NB4 (cell line): Measurements from ENCODE around the gene HOXB7.

Source experiments
- DNase-seq: peaks from one replicate; pipeline ENCODE4 v3.0.0; 2010; ENCODE audit warnings: low read depth
- H3K4me3 ChIP-seq: one replicate; pipeline ENCODE4 v1.5.1; 2011; ENCODE audit warnings: mild to moderate bottlenecking, low read depth, low read length, moderate library complexity
- MYC ChIP-seq: IDR thresholded peaks from 2 replicates; pipeline ENCODE4 v1.6.1; 2011; ENCODE audit warnings: low read depth, low read length
- POLR2A ChIP-seq: IDR thresholded peaks from 2 replicates; pipeline ENCODE4 v1.6.1; 2011; ENCODE audit warnings: mild to moderate bottlenecking; ENCODE audit not compliant: insufficient read length; ENCODE audit errors: extremely low read depth
- TF ChIP-seq, protein P1 (sequence below): IDR thresholded peaks from 2 replicates; pipeline ENCODE4 v1.6.1; 2011; ENCODE audit warnings: low read depth, low read length
- TF ChIP-seq, protein P2 (sequence below): IDR thresholded peaks from one replicate; pipeline ENCODE4 v1.5.1; 2012; ENCODE audit warnings: low read depth, low read length

The HOXB7 gene

DNA sequence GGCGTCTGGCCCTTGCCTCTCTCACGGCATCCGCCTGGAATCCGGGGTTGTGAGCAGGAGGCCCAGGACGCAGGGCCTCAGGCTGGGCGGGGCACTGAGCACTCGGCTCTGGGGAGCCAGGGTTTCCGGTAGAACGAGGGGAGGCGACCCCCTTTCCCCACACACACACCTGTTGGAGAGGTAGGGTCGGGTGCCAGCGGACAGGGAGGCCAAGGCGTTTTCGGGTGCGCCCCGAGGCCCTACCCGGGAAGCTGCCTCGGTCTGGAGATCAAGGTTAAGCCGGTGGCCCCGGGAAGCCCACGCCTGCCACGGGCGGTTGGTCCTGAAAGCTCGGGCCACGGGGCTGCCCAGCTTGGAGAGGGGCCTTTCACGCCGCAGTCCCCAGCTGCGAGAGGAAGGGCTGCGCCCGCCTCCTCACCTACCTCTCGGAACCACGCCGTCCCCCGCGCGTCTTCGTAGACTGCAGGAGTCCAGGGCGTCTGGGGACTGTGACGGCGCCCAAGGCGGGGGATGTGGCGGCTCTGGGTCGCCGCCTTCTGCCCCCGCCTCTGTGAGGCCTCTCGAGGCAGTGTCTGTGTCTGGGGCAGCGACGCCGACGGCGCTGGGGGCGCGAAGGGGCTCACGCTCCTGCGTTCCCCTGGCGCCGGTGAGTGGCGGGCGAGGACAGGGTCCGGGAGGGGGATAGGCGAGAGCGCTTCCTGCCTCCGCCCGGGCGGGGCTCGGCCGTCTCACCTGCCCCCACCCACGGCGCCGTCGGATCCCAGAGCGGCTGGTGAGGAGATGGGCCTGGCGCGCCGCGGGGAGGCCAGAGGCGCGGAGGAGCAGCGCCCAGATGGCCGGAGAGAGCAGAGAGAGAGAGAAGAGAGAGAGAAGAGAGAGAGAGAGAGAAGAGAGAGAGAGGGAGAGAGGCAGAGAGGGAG, 35.6 kb upstream of the HOXB7 start:
- DNase-seq = peak; percentile 21
- H3K4me3 ChIP-seq = no peak overlapping the region
- TF ChIP-seq MYC = no peak
- TF ChIP-seq, protein P1, sequence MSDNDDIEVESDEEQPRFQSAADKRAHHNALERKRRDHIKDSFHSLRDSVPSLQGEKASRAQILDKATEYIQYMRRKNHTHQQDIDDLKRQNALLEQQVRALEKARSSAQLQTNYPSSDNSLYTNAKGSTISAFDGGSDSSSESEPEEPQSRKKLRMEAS = no peak
- TF ChIP-seq, protein P2, sequence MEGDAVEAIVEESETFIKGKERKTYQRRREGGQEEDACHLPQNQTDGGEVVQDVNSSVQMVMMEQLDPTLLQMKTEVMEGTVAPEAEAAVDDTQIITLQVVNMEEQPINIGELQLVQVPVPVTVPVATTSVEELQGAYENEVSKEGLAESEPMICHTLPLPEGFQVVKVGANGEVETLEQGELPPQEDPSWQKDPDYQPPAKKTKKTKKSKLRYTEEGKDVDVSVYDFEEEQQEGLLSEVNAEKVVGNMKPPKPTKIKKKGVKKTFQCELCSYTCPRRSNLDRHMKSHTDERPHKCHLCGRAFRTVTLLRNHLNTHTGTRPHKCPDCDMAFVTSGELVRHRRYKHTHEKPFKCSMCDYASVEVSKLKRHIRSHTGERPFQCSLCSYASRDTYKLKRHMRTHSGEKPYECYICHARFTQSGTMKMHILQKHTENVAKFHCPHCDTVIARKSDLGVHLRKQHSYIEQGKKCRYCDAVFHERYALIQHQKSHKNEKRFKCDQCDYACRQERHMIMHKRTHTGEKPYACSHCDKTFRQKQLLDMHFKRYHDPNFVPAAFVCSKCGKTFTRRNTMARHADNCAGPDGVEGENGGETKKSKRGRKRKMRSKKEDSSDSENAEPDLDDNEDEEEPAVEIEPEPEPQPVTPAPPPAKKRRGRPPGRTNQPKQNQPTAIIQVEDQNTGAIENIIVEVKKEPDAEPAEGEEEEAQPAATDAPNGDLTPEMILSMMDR = no peak
- no peak for TF ChIP-seq POLR2A

DNA sequence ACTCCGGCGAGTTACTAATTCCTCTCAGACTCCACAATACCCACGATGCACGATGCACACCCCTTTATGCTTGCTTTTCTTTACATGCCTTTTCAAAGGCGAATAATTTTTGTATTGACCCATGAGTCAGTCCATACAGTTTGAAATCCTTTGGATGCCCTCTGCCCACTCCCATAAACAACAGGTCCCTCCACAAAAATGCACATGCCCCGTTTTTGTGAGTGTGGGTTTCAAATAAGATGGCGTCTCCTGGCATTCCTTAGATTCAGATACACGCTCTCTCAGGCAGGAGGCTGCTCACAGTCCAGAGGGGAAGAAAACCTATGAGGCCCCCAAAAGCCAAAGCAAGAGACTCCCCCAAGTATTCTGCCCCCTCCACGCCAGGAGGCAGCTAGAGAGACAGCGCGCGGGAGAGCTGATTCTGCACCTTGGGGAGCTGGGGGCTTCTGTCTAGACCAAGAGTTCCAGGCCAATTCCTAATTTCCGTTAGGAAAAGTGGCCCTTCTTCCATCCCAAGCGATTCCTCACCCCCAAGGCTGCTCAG, 34.9 kb upstream of the HOXB7 start:
- TF ChIP-seq, protein P2 = no peak
- TF ChIP-seq MYC (no peak), POLR2A (no peak)
- TF ChIP-seq, protein P1 = no peak
- DNase-seq = no peak
- no peak overlapping the region for H3K4me3 ChIP-seq

DNA sequence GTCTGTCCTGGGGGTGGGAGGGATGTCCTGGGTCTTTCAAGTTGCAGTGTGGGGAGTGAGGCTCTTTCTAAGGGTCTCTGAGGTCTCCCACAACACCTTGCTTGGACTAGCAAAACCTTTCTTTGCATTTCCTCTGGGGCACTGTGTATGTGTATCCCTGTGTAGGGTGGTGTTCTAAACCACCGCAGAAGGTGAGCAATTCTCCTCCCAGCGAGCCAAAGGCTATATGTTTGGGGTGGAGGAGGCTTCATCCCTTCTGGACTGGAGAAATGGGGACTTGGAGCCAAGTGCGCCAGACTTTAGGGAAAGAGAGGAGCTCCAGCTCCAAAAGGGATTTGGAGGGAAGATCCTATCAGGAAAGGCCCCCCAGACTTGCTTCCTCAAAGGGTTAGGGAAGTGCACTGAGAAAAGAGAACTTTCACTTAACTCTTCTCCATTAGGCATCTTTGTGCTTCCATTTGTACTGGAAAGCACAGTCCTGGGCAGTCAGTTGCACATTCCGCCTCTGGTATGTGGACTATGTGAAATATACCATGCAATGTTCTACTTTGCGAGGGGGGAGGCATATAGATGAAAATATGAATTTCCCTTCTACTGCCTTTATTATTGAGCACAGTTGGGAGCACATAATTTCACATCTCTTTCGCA, 34.2 kb upstream of the HOXB7 start:
- no peak overlapping the region for H3K4me3 ChIP-seq
- TF ChIP-seq POLR2A (no peak), MYC (no peak)
- TF ChIP-seq, protein P2 = no peak
- TF ChIP-seq, protein P1 = no peak
- DNase-seq = no peak

DNA sequence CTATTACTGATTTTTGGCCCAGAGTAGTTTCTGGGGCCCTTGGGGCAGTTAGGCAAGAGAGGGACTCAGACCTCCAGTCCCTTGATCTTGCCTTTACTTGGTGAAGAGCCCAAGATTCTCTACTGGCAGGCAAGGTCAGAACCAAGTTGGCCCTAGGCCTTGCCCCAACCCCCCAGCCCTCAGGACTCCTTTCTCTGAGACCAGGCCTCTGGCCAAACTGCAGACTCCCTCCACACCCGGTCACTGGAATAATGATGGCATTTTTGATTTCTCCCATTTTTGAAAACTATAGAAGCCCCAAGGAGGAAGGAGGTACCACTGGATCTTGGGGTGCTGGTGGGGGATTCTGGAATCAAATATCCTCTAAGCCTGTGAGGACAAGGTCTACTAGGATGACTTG, 33.3 kb upstream of the HOXB7 start:
- TF ChIP-seq, protein P1 = no peak
- no peak for TF ChIP-seq MYC
- TF ChIP-seq, protein P2 = no peak
- TF ChIP-seq POLR2A = no peak
- no peak overlapping the region for H3K4me3 ChIP-seq
- no peak for DNase-seq

DNA sequence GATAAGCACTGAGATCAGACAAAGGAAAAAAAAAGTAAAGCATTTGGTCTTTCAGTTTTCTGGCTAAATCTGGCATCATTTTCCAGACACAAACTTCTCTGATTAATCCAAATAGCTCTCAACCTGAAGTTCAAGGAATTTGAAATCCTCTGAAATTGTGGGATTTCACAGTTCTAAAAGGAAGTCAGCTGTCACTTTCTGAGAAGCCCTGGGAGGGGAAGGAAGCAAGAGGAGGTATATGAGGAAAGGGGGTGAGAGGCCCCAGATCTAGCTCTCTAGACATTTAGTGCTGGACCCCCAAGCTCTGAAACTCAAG, 32.8 kb upstream of the HOXB7 start:
- no peak for DNase-seq
- TF ChIP-seq, protein P1 = no peak
- TF ChIP-seq, protein P2 = no peak
- TF ChIP-seq MYC (no peak), POLR2A (no peak)
- H3K4me3 ChIP-seq = no peak overlapping the region
